GM18519 (cell line): ENCODE results near the gene ERCC6.

Source experiments
- ATAC-seq: cut with Tn5 transposase; IDR thresholded peaks from one replicate; pipeline ENCODE4 v1.9.1; 2021; ENCODE audit warnings: mild to moderate bottlenecking, moderate library complexity; ENCODE audit not compliant: unreplicated experiment, low FRiP score

The ERCC6 gene

GRCh38 chr10:49516216-49516970 is 22.5 kb downstream of the ERCC6 start:
- no peak for ATAC-seq

DNA sequence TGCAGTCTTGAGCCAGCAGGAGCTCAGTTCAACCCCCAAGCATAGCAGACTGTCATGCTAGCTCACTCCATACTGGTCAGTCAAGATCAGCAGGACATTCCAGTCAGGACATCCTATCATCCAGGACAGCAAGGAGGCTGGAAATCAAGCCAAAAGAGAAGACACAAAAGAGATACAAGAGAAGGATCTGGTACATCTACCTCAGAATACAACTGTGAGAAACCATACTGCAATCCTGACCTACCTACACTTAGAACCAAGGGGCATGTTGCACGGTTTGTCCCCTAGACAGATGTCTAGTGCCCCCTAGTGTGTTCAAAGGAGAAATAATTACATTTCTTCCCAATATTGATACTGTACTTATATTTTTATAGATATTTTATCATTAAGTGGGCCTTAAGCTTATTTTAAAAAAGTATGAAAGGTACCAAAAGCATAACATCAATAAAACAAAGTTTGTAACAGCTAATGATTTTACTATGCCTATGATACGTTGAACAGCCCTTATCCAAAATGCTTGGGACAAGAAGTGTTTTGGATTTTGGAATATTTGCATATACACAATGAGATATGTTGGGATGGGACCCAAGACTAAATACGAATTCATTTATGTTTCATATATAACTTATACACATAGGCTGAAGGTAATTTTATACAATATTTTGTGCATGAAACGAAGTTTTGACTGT is 26.7 kb downstream of the ERCC6 start:
- no peak for ATAC-seq

- ATAC-seq, result no peak
These were observed 29.1 kb downstream of the ERCC6 start for GRCh38 chr10:49509771-49510303.

DNA sequence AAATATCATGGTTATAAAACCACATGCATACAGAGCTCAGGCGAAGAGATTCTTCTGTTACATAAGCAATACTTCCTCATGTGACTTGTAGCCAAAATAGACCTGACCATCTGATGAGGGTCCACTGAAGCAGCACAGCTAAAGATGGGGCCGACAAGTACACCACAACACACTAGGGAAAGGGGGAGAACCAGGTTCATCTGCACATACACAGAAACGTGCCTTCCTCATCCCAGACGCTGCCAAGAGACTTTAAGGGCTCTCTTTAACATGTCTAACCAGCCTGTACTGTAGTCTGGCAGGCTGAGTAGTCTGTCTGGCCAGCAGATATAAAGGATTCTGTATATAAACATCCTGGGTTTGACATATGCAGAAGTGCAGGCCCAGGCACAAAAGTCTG is 30.3 kb downstream of the ERCC6 start:
- ATAC-seq, result no peak

DNA sequence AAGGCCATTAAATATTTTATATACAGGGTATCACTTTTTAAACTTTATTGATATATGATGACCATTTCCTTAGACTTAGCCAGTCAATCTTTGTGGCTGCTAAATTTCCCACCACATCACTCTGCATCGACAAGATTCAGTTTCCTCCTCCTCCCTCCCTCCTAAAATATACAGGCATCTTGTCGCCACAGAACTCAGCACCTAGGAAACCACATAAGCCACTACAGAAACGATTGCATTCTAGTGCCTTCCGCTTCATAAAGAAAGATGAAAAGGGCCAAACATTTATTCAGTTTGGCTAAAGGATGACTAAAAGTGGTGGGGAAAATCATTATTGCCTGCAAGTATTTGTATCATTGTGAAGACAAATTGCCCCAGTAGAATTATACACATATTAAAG is 30.7 kb downstream of the ERCC6 start:
- no peak for ATAC-seq

- ATAC-seq, result no peak
These were observed 33.3 kb downstream of the ERCC6 start for GRCh38 chr10:49505589-49505988.

- ATAC-seq, result no peak
These were observed 33.8 kb downstream of the ERCC6 start for GRCh38 chr10:49505076-49505475.

DNA sequence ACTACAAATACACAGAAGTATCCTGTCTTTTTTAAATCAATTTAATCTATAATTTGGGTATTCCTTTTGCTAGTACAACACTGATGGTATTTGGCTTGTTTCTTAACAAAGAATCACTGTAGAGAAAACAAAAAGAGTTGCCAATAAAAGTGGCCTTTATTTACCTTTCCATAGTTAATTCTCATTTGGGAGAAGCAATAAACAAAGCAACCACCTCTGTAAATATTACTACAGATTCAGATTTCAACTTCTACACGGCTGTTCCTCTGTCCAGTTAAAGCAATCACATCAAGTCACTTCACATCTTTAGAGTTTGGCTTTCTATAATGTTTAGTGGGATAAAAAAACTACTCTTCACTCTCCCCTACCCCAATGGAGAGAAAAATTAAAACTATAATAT is 34.4 kb downstream of the ERCC6 start:
- no peak for ATAC-seq

- ATAC-seq, result no peak
These were observed 36.6 kb downstream of the ERCC6 start for GRCh38 chr10:49502358-49502757.

- no peak for ATAC-seq
These were observed 38.5 kb downstream of the ERCC6 start for GRCh38 chr10:49500412-49500811.

DNA sequence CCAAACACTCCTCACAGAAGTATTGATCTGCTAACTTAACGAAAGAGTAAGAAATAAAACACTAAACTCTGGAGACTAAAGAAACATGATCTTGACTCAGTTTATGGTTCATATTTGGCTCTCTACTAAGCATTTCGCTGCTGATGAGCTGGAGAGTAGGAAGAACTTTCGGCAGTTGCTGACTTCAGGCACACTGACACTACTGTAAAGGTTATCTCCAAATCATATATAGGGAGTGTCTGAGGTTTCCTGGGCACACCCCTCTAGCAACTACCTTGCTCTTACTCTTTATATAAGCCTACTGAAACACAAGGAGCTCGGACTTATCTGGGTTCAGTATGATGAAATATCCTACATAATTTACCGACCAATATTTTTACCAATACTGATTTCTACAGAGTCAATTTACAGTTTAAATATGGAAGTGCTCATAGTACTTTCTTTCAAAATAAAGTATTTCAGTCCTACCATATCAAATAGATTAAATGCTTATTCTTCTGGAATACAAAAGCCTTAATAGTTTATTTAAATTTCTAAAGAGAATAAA is 39.5 kb downstream of the ERCC6 start:
- no peak for ATAC-seq

DNA sequence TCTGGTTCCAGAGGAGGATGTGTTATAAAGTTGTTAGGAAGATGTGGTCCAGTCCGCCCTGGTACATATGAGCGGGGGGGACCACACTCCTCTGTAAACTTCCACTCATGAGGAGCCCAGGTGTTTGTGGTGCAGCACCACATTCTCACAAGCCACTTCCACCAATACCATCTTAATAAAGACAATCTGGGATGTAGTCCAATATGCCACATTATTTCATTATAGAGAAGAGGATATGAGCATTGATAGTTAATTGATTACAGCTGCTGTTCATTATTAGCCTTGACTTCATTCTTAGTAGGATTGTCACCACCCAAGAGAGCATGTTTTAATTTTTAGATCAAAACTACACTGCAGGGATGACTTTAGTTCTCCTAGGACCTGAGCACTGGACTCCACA is 40.5 kb downstream of the ERCC6 start:
- no peak for ATAC-seq

DNA sequence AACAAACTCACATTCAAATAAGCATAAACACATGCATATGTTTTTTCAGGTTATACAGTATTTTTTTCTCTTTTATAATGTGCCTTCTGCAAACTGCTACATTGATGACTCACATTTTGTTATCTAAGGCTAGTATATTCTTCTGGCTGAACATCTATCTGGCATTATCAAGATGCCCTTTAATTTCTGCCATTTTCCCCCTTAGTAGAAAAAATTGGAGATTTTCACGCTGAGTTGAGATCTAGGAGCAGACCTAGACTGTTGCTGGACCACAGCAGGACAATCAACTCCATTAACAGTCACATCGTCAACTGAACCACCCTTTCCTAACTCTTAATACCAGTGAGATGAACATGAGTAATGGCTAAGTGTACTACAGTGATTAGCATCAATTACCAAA is 41.6 kb downstream of the ERCC6 start:
- no peak for ATAC-seq

GRCh38 chr10:49488056-49488717 is 50.7 kb downstream of the ERCC6 start:
- ATAC-seq, result no peak

DNA sequence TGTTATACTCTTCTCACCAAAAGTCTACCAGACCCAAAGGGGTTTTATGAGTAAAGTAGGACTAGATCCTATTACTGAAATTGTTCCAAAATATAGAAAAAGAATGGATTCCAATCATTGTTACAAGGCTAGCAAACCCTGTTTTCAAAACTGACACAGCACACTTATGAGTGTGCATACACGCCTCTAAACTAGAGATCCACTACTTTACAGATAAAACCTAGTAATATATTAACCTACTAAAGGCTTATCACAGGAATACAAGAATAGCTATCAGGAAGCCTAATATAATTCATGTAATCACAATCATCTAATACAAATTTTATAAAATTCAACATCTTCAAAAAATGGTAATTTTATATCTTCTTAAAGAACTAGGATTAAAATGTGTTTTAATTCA is 52.2 kb downstream of the ERCC6 start:
- no peak for ATAC-seq

GRCh38 chr10:49486009-49486408 is 52.9 kb downstream of the ERCC6 start:
- no peak for ATAC-seq

DNA sequence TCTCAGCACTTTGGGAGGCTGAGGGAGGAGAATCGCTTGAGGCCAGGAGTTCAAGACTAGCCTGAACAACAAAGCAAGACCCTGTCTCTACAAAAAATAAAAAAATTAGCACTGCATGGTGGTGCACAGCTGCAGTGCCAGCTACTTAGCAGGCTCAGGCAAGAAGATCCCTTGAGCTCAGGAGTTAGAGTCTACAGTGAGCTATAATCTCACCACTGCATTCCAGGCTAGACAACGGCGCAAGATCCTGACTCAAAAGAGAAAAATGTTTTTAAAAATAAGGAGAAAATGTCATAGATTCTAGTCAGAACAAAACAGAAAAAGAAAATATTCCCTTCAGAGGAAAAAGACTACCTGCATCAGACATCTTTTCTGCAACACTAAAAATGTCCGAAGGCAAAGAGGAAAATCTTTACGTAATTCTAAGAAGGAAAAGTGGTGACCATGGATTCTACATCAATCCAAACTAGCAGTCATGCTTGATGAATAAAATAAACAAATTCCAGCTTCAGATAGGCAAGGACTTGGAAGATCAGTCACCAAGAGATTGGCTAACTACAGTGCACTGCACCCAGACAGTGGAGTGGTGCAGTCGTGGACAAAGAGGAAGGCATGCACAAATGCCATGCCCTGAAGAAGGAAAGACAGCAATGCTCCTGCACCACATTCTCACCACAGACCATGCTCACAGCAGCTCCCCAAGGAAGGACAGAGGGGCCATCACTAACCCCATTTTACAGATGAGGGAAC is 54.3 kb downstream of the ERCC6 start:
- no peak for ATAC-seq

DNA sequence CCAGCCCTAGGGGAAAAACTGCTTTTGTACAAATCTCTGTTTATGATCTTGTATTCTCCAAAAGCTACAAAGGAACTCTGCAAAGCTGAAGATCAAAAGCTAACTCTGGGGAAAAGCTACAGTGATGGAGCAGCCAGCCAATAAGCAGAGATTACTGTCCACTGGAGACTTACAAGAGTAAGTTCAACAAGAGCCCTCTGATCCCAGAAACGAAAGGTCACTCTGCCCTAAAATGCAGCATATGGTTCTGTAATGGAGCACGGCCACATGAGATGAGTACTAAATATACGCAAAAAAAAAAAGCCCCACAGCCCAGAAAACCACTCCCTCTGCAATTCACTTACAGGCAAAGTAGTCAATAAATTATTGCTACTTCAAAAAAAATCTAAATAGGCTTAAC is 60.1 kb downstream of the ERCC6 start:
- ATAC-seq, result no peak

- ATAC-seq, result no peak
These were observed 64.0 kb downstream of the ERCC6 start for GRCh38 chr10:49474901-49475300.

- ATAC-seq, result no peak
These were observed 67.4 kb downstream of the ERCC6 start for GRCh38 chr10:49471532-49471931.
